NCI-H82 (cell line): Measurements from ENCODE around the gene TVP23B.
"Not testable (repeated sequence)": the region's sequence is repeated elsewhere in the genome, so short reads cannot be mapped to it uniquely, and the experiment has no call there.

Source experiments
- DNase-seq: peaks from one replicate; lab custom pipeline; 2025; lab: John Stamatoyannopoulos, UW

Gene TVP23B

DNA sequence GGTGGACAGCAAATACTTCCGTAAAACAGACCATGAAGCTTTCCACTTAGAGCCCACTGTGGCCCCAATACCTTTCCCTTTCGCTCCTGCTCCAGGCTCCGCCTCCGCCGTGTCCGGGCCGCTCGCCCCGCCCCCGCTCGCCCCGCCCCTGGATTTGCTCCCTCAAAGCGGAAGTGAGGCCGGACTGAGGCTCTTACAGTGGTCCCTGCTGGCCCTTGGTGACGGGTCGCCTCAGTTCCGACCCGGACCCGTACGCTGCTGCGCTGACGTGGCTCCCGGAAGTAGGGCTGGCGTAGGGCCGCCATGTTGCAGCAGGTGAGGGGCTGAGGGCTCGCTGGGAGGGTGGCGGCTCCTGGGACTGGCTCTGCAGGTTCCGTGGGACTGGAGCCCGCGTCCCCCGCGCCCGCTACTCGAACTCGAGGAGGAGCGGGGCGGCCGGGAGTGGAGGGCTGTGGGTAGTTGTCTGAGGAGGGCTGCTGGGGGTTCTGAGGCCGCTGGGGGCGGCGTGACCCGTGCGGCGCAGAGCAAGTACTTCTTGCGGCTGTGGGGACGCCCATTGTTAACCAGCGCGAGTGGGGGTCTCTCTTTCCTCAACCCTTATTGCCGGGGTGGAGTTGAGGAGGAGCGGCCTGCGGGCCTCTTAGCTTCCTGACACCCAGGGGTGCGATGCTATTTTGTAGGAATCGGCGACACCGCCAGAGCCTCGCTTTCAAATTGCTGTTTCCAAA, at the start of gene TVP23B:
Gene TVP23B (plus strand): TSS at position 193 of the 728 bp plus-strand sequence. CDS start 111 bp downstream, at position 304.
- DNase-seq, result peak; percentile 99

- not testable (repeated sequence) for DNase-seq
Observed at GRCh38 chr17:18732438-18732837, 48.5 kb upstream of the TVP23B start.

GRCh38 chr17:18733350-18733749, 47.6 kb upstream of the TVP23B start:
- DNase-seq, result not testable (repeated sequence)

- DNase-seq, result not testable (repeated sequence)
Observed at GRCh38 chr17:18739616-18740391, 41.2 kb upstream of the TVP23B start.

- DNase-seq, result not testable (repeated sequence)
Observed at GRCh38 chr17:18741228-18741627, 39.8 kb upstream of the TVP23B start.

GRCh38 chr17:18743699-18744421, 37.1 kb upstream of the TVP23B start, which contains the start of gene FBXW10:
TSS of gene FBXW10 (plus strand) at chr17:18744054. CDS start at chr17:18744245, 191 bp downstream.
- not testable (repeated sequence) for DNase-seq

DNA sequence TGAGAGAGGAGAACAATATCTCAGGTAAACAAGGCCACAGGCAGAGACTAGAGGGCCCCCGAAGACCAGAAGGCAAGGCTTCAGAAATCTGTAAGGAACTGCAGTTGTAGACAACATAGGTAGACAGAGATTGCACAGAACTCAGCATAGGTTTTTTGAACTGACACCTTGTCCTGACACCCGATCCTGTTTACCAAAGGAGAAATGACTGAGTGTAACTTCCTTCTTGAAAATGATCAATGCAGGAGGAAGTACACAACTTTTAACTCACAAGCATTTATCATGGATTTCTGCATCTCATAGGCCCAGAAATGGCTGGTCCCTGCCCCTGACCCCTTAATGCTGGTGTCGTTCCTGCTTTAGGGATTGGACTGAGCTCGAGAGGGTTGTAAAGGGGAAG, 36.3 kb upstream of the TVP23B start:
- not testable (repeated sequence) for DNase-seq

- DNase-seq, result not testable (repeated sequence)
Observed at GRCh38 chr17:18746551-18746950, 34.4 kb upstream of the TVP23B start.

DNA sequence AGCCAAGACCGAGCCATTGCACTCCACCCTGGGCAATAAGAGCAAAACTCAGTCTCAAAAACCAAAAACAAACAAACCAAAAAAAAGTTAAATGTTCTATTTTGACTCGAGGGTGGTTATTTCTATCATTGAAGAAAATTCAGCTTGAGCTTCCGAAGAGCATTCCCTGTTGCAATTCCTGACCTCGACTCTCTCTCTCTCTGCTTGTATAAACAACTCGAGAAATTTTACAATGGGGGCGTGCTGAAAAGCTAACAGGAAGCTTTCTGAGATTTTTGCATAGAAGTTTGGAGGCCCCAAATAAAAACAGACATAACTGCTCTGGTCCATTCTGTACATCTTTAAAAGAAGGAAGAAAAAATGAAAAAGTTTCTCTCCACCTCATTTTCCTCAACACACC, 33.5 kb upstream of the TVP23B start:
- not testable (repeated sequence) for DNase-seq

- not testable (repeated sequence) for DNase-seq
Observed at GRCh38 chr17:18750242-18750641, 30.7 kb upstream of the TVP23B start.

- DNase-seq, result not testable (repeated sequence)
Observed at GRCh38 chr17:18753829-18754409, 27.1 kb upstream of the TVP23B start.

DNA sequence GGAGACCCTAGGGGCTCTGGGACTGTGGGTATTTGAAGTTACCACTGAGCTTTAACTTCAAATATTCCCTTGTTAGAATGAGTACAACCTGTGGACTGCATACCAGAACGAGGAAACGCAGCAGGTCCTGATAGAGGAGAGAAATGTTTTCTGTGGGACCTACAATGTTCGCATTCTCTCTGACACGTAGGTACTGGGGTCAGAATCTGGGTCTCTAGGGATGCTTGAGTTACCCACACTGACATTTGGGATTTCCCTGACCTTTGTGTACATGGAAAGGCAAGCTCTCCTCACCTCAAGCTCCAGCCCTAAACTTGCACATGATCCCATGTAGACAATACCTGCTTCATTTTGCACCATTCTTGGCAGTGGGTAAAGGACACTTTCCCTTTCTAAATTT, 25.0 kb upstream of the TVP23B start:
- DNase-seq, result not testable (repeated sequence)

DNA sequence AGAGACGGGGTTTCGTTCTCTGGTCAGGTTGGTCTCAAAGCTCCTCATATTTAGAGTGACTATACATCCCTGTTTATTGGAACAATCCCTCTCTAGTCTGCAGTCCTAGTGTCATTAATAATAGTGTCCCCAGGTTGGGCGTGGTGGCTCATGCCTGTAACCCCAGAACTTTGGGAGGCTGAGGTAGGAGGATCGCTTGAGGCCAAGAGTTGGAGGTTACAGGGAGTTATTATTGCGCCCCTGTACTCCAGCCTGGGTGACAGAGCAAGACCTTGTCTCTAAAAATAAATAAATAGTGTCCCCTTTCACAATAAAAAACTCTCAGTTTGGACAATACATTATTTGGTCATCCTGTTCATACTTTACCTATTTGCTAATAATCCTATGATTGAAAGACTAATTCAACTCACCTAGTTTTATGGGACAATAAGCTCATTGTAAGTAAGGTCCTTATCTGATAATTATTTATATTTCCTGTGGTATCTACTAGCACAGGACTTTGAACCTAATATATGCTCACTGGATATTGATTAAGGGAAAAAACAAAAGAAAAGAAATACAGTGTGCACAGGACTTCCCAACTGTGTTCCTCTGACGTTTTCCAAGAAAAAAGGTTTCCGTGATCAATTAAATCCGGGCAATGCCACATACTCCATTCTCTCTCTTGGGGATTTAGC, 23.5 kb upstream of the TVP23B start:
- not testable (repeated sequence) for DNase-seq

- DNase-seq, result not testable (repeated sequence)
Observed at GRCh38 chr17:18758344-18758743, 22.6 kb upstream of the TVP23B start.

- DNase-seq, result not testable (repeated sequence)
Observed at GRCh38 chr17:18760221-18760620, 20.8 kb upstream of the TVP23B start.

DNA sequence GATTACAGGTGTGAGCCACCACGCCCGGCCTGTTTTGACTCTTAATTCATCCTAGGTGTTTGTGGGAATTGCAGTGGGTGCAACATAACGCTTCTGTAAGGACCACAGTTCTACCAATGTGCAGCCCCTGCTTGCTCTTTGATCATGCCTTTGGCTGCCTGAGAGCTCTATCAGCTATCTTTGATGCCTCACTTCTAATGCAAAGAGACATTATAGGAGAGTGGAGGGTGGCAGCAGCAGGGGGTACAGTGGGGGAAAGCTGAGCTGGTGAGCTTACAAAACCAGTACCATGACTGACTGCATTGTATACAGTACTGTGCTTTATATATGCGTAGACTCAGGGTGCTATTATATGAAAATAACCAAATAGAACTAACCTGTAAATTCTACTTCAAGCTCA, 10.4 kb upstream of the TVP23B start:
- not testable (repeated sequence) for DNase-seq

DNA sequence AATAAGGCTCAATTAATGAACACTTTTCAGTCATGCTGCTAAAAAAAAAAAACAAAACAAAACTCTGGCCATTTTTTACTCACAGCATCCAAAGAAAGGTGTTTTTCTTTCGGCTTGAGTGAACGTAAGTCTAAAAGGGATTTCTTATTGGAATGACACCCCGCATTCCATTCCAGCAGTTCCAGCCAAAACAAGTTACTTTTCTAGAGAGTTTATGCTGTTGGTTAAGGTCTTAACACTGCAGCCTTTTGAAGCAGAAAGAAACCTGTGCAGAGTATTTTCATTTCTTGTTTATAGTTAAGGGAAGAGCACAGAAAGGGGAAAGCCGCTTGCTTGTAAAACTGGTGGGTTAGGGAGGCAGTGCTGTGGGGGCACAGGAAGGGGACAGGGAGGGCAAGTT, 9.9 kb upstream of the TVP23B start:
- DNase-seq, result not testable (repeated sequence)

DNA sequence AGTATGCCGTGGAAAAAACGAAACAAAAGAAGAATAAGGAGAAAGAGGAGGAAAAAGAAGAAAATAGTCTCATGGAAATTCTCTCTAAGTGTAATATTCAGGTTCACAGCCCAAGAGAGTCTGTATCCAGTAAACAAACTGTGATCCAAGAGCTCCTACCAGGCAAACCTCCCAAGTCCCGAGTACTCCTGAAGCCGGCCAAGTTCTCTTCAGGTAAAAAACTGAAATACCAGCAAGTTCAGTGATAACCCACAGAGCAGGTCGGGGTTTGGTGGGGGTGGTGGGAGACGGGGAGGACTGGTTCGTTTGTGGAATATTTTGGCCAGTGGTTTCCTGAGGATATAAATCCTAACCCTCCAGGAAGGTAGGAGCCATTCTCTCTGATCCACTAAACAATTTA, 8.5 kb upstream of the TVP23B start:
- DNase-seq, result no peak

DNA sequence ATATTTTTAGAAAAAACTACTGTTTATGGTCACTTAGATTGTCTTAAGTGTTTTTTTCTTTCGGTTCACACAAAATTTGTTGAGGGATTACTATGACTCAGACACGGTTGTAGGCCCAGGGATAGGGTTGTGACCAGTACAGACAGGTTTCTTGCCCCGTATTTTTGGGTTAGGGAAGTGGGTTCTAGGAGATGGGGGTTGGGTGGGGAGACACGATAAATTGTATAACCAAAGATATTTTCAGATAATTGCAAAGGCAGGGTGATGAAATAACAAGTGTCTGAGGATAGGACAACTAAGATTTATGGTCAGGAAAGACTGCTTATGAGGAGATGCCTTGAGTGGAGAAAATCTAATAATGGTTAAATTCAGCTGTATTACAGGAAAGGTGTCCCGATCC, 822 bp downstream of the TVP23B start:
- DNase-seq, result not testable (repeated sequence)

DNA sequence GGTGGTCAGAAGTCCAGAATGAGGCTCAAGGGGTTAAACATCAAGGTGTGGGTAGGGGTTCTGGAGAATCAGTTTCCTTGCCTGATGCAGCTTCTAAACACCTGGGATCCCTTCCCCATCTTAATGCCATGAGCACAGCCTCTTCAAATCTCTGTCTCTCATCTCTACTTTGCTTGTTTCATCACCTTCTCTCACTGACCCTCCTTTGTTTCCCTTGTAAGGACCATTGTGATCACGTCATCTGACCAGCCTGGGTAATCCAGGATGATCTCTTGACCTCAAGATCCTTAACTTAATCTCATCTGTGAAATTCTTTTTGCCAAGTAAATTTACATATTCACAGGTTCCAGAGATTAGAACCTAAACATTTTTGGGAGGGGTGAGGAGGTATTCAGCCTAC, 5.0 kb downstream of the TVP23B start:
- DNase-seq, result peak; percentile 11

- DNase-seq, result not testable (repeated sequence)
Observed at GRCh38 chr17:18786890-18787289, 5.9 kb downstream of the TVP23B start.
